NCI-H510A (cell line): ENCODE data around the gene TGFBR1.

Experiments used
- DNase-seq: peaks from one replicate; lab custom pipeline; 2025; lab: John Stamatoyannopoulos, UW

Gene TGFBR1

DNA sequence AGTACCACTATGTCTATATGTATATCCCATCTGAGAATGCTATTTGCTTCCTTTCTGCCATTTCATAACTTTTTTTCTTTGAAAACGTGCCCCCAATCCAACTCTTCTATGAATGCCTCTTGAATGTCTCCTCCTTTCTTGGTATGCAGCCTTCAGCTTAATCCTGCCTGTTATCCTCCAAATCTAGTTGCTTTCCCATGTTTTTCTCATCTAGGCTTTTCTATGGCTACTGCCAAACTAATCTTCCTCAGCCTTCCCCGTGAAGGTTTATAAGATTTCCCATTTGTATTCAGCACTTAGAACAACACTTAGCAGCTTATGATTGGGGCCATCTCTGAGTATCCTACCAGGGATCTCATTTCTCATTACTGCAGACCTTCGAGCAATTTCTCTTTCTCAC, 2.5 kb downstream of the TGFBR1 start:
- no peak for DNase-seq

DNA sequence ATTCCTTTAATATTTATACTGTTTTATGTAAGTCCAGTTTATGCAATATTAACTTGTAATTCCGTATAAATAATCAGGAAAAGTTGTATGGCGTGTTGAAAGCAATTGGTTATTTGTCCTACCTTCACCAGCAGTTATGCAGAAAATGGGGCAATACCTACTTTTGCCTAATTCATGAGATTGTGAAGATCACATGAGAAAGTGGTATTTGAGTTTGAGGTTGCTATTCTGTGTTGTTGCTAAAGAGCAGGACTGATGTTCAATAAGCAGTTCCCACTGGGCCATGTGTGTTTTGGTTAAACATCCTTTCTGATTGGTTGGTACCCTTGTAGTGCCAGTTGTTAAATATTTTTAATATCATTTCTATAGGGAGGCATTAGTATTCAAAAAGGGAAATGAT, 3.2 kb downstream of the TGFBR1 start:
- DNase-seq, result no peak

GRCh38 chr9:99109522-99109921, 4.6 kb downstream of the TGFBR1 start:
- no peak for DNase-seq

DNA sequence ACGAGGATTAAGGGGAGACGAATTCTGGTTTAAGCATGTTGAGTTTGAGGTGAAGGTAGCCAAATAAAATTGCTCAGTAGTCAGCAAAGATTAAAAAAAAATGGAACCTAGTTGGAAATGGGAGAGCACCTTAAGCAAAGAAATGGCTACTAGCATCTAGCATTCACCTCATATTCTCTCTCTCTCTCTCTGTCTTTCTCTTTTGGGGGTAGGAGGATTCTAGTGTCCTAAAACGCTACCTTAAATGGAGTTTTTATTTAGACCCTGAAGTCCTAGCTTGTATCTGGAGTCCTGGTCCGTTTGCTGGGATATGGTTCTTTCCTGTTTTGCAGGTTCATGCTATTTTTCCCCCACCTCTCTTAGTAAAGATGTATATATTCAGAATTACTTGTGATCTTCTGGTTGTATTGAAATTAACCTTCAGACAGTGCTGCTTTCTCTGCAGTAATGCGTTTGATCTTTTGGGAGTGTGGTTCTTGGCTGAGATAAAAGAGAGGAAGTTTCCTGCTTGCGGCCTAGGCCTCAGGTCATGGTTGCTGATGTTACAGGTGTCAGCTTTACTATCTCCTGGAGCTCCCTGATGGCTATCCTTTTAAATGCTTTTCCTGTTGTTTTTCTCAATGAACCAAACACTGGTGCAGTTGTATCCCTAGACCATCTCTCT, 8.0 kb downstream of the TGFBR1 start:
- DNase-seq, result no peak

- DNase-seq, result no peak
These were observed 8.6 kb downstream of the TGFBR1 start for GRCh38 chr9:99113414-99114048.

- DNase-seq, result no peak
These were observed 9.1 kb downstream of the TGFBR1 start for GRCh38 chr9:99114049-99114440.

GRCh38 chr9:99114846-99115500, 10.1 kb downstream of the TGFBR1 start:
- no peak for DNase-seq

- no peak for DNase-seq
These were observed 11.1 kb downstream of the TGFBR1 start for GRCh38 chr9:99116003-99116411.

- no peak for DNase-seq
These were observed 14.0 kb downstream of the TGFBR1 start for GRCh38 chr9:99118782-99119466.

DNA sequence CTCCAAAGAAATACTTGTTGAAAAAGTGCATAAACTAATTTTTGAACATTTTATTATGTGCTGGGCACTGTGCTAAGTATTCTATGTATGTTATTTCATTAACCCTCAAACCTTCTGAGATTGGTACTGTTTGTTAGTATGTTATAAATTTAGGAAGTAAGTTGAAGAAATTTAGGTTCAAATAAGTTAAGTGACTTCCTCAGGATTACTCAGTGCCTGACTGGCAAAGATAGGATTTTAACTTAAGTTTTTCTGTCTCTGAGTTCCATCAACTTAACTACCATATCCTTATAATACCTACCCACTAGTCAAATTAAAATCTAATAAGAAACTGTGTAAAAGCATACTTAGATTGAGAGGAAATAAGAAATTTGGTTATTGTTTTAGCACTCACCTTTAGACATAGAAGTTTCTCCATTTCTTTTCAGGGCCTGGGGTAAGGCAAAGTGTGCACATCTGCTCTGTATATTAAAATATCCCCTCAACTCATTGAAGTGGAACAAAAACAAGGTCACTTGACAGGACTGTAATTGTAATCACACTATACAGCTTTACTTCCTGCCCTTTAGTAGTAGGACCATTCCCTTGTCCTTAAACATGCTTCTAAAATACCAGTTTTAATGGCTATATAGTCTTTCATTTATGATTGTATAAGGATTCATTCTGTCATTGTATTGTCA, 15.2 kb downstream of the TGFBR1 start:
- DNase-seq, result no peak

- no peak for DNase-seq
These were observed 16.7 kb downstream of the TGFBR1 start for GRCh38 chr9:99121604-99122003.

DNA sequence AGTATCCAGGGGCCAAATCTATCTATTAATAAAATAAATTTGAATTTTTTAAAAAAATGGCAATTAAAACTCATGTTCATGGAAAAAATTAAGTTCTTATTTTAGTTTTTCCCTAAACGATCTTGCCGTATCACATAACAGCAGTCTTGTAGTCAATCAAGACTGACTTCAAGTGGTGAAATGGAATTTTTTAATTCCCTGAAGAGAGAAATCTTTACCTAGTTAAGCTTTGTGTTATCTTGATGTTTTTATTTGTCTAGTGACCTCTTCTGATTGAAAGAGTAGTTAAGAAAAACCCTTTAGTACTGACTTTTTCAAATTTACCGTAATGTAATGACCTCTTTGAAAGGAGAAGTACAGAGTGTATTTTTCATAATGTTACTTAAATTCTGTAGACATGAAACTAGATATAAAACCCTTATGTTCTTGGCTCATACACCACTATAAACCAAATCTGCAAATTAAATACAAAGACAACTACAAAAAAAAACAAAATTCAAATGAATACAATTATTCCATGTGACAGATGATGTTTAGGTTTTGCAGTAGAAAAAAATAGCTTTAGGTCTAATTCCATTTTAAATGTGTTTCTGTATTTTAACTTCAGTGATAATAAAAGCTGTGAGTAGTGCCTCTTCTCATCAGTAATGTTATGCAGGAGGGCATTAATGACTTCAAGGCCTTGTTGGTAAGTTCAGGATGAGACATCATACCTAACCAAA, 19.8 kb downstream of the TGFBR1 start:
- no peak for DNase-seq

- DNase-seq, result no peak
These were observed 20.5 kb downstream of the TGFBR1 start for GRCh38 chr9:99125446-99125845.

DNA sequence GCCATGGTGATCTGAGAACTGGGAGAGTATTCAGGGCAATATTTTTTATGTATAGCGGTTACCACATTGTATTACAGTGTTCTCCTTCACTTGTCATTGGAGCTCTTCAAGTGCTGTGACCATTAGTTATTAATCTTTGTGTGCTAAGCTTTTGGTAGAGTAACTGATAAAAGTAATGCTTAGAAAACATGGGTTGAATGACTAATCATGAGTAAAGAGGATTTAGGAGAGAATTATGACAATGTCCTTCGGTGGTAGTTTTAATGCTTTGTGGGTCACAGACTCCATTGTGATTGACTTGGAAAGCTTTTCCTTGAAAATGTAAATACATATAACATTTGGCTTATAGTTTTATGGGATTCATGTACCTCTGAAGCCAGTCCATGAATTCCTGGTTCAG, 21.4 kb downstream of the TGFBR1 start:
- no peak for DNase-seq

- no peak for DNase-seq
These were observed 22.6 kb downstream of the TGFBR1 start for GRCh38 chr9:99127356-99128132.

DNA sequence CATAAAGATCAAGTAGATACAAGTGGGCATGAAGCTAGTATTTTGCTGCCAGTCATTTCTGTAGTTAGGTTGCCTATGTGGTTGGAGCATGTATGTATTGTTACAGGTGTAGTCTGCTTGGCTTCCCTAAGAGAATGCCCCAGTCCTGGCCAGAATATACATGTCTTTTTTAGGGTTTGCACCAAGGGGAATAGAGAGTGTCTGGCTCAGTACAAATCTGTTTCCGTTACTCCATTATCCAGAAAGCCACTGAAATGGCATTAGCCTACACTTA, 23.2 kb downstream of the TGFBR1 start:
- DNase-seq, result no peak

GRCh38 chr9:99129091-99129490, 24.2 kb downstream of the TGFBR1 start:
- DNase-seq, result no peak

DNA sequence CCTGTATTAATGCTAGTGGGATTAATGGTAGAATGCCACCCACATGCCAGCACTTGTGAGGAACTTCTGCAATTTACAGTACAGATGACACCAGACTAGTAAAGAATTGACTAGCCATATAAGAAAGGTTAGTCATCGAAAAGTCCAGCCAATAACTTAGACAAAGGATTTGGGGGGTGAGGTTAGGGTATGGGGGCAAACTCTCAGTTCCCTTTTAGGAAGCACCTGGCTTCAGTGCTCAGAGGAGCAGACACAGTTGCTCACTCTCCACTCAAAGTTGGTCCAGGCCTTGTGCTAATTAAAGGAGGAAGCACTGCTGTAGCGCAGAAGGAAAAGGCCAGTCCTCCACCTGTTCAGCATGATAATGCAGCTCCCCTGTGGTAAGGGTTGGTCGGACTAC, 25.2 kb downstream of the TGFBR1 start:
- no peak for DNase-seq

GRCh38 chr9:99133145-99133544, 28.2 kb downstream of the TGFBR1 start:
- DNase-seq, result no peak

GRCh38 chr9:99134893-99135341, 30.0 kb downstream of the TGFBR1 start:
- no peak for DNase-seq

- DNase-seq, result no peak
These were observed 30.5 kb downstream of the TGFBR1 start for GRCh38 chr9:99135456-99135855.
